Ovary (tissue), 9 donors: ENCODE data around the gene BAX. TPM values are rescaled to one million over a fixed set of nuclear protein-coding genes. Genes with fewer than 3 reads are reported as not detected.
A peak's percentile ranks its signal among the peaks of the same experiment; 100 is the strongest.

Experiments
- DNase-seq, 5 donors: peaks; one replicate each; pipeline ENCODE4 v3.0.0-alpha.2; 2019 to 2020
- H3K27ac ChIP-seq, 2 donors: fragments of 200-600 bp; one replicate each; pipeline versions ENCODE4 v1.5.1 to v1.8.0; 2019 to 2022
- H3K27me3 ChIP-seq: fragments of 200-600 bp; one replicate; pipeline ENCODE4 v1.8.0; 2022
- H3K36me3 ChIP-seq: fragments of 200-600 bp; sonication (generic); one replicate; pipeline ENCODE4 v1.5.1; 2019
- H3K4me1 ChIP-seq: one replicate; pipeline ENCODE4 v1.8.1; 2013; ENCODE audit warnings: mild to moderate bottlenecking, moderate library complexity; ENCODE audit not compliant: insufficient read depth
- H3K4me3 ChIP-seq: fragments of 200-600 bp; sonication (generic); one replicate; pipeline ENCODE4 v1.5.1; 2017
- H3K9me3 ChIP-seq, 2 donors: fragments of 200-600 bp in 1 of 2; sonication (generic) in 1 of 2; one replicate each; pipeline versions ENCODE4 v1.5.1 to v1.8.1; 2013 to 2019; ENCODE audit warnings: mild to moderate bottlenecking in 1 of 2, moderate library complexity in 1 of 2
- CTCF ChIP-seq, 3 donors: fragments of 450-650 bp in 2 of 3; fragments of 200-600 bp in 1 of 3; IDR thresholded peaks; one replicate each; pipeline versions ENCODE4 v1.5.1 to v1.8.0; 2016 to 2022; ENCODE audit warnings: antibody characterized with exemption in 3 of 3, mild to moderate bottlenecking in 1 of 3
- EP300 ChIP-seq: sonication (generic); formaldehyde crosslinking; IDR thresholded peaks from one replicate; pipeline ENCODE4 v1.6.1; 2017; ENCODE audit warnings: antibody characterized with exemption
- POLR2A ChIP-seq: fragments of 450-650 bp; IDR thresholded peaks from one replicate; pipeline ENCODE4 v1.6.1; 2017; ENCODE audit warnings: antibody characterized with exemption, mild to moderate bottlenecking, moderate library complexity
- WGBS, 3 donors: extraction: QIAGEN DNeasy Blood & Tissue Kit in 1 of 3; methylation state at CpG; one replicate each; pipeline versions ENCODE4 v1.1.5 to v1.1.7; 2013 to 2017; 5-methylcytosine and 5-hydroxymethylcytosine counted together
- intact Hi-C, 4 donors: fragments of 100-400 bp; cut with DNase I; formaldehyde crosslinking; loops; one replicate each; pipeline versions ENCODE4 v1.11.0 to v1.15.1; 2022 to 2023
- polyA plus RNA-seq, 2 donors: library from polyadenylated mRNA; stranded (reverse); fragments of 200-250 nt in 1 of 2; fragments of 350-450 nt in 1 of 2; fragmentation: Illumina TruSeq in 1 of 2; extraction: RNeasy Lipid Tissue Mini Kit (QIAGEN cat#74804) in 1 of 2; gene quantifications; one replicate each; pipeline ENCODE4 v1.2.3, GENCODE V29; 2013 to 2014
- total RNA-seq, 7 donors: library from RNA; depleted of rRNA in 2 of 7; stranded (reverse); fragments of >200 nt in 2 of 7; fragmentation: NEBNext Ultra II Directional in 3 of 7; extraction: Animal tissue kit (Norgen Biotek cat#: 25700) in 3 of 7; gene quantifications; one replicate each; pipeline versions ENCODE4 v1.1.0 to v1.2.4, GENCODE V29; 2016 to 2023
- donor health status: DM: no; HTN: no; CAD: no; lungs with moderate emphysema.
- donor health status: DM: no; HTN: no; CAD: no.
- donor health status: Bipolar disorder and iron deficiency.
- donor health status: DM: yes; HTN: yes; CAD: no.
- donor health status: DM: no; HTN: no; CAD: no.
- donor health status: DM: yes; HTN: yes; CAD: no.

BAX gene
- total and polyA plus RNA-seq, 9 donors = 10.6 to 57.7 (median 45.9) TPM

- H3K4me1 ChIP-seq = peaks cover 10% of the 10 kb centered on the region
These were observed 12.1 kb downstream of the BAX start for GRCh38 chr19:48966541-48967345.

GRCh38 chr19:48967346-48968178, 12.9 kb downstream of the BAX start:
- Histone ChIP-seq H3K4me1 (peaks cover 10% of the 10 kb centered on the region), H3K27me3 (no peaks in the 10 kb centered on the region), H3K36me3 (no peaks in the 10 kb centered on the region), H3K27ac (no peak overlapping the region), H3K4me3 (no peak overlapping the region), H3K9me3 (no peaks in the 10 kb centered on the region)
- WGBS, 3 donors = 71 to 76% (median 74%) methylated on average over 14 of the region's 14 CpGs
- no peak for DNase-seq
- TF ChIP-seq POLR2A (peak; percentile 0), CTCF (IDR thresholded peaks at IDR 0.05) (no peak), EP300 (no peak)
- intact Hi-C loops = loop anchor here in 3 of 4 donors (5.0 to 10.0 kb wide), 5 partner anchors 63 to 320 kb away; partner anchors contain the start of genes CA11 (in 1 of the 3), NUCB1 (in 1 of the 3) and PPP1R15A (in 1 of the 3)

More at GRCh38 chr19:48966541-48967345, 12.1 kb downstream of the BAX start:
- Histone ChIP-seq H3K4me3 (peak overlapping the region; percentile 98), H3K27ac (peak overlapping the region in 1 of 2 donors; percentile 87), H3K9me3 (no peaks in the 10 kb centered on the region), H3K36me3 (no peaks in the 10 kb centered on the region), H3K27me3 (no peaks in the 10 kb centered on the region)
- WGBS, 3 donors = 79 to 87% (median 84%) methylated on average over 10 of the region's 10 CpGs
- intact Hi-C loops = loop anchor here in 3 of 4 donors (5.0 to 10.0 kb wide), 5 partner anchors 62 to 319 kb away; partner anchors contain the start of genes CA11 (in 1 of the 3), NUCB1 (in 1 of the 3) and PPP1R15A (in 1 of the 3)
- no peak for DNase-seq
- no peak for TF ChIP-seq CTCF (IDR thresholded peaks at IDR 0.05)
- peak; percentile 6 for TF ChIP-seq POLR2A

GRCh38 chr19:48968179-48968661, 13.5 kb downstream of the BAX start:
- intact Hi-C loops = loop anchor here in 3 of 4 donors (5.0 to 10.0 kb wide), 5 partner anchors 63 to 321 kb away; partner anchors contain the start of genes CA11 (in 1 of the 3), NUCB1 (in 1 of the 3) and PPP1R15A (in 1 of the 3)

GRCh38 chr19:48968813-48969218, 14.1 kb downstream of the BAX start:
- Histone ChIP-seq H3K9me3 (no peaks in the 10 kb centered on the region), H3K4me3 (no peak overlapping the region), H3K4me1 (peaks cover 6% of the 10 kb centered on the region), H3K27ac (no peak overlapping the region), H3K27me3 (no peaks in the 10 kb centered on the region), H3K36me3 (no peaks in the 10 kb centered on the region)
- DNase-seq = no peak
- 83 to 85% (median 84%) methylated on average over 15 of the region's 15 CpGs for WGBS, 3 donors
- TF ChIP-seq CTCF (IDR thresholded peaks at IDR 0.05) (no peak), EP300 (no peak), POLR2A (no peak)
- intact Hi-C loops = loop anchor here in 3 of 4 donors (5.0 to 10.0 kb wide), 5 partner anchors 64 to 322 kb away; partner anchors contain the start of genes CA11 (in 1 of the 3), NUCB1 (in 1 of the 3) and PPP1R15A (in 1 of the 3)

More at GRCh38 chr19:48968179-48968661, 13.5 kb downstream of the BAX start:
- no peak overlapping the region for H3K4me3 ChIP-seq
- no peak overlapping the region for H3K27ac ChIP-seq
- H3K36me3 ChIP-seq = no peaks in the 10 kb centered on the region
- no peak for TF ChIP-seq POLR2A
- H3K27me3 ChIP-seq = no peaks in the 10 kb centered on the region
- H3K9me3 ChIP-seq = no peaks in the 10 kb centered on the region
- H3K4me1 ChIP-seq = peaks cover 10% of the 10 kb centered on the region
- no peak for DNase-seq
- 54 to 65% (median 56%) methylated on average over 4 of the region's 4 CpGs for WGBS, 3 donors
